HUES48 (cell line): ENCODE data around the gene ZNF367.

Experiments used
- H3K27ac ChIP-seq: one replicate; pipeline ENCODE4 v1.7.0; 2013; ENCODE audit warnings: low read depth, low read length, inconsistent platforms
- H3K27me3 ChIP-seq: 2 replicates; pipeline ENCODE4 v1.6.1; 2013; ENCODE audit warnings: mild to moderate bottlenecking, low read length; ENCODE audit not compliant: control insufficient read depth, insufficient read depth
- H3K36me3 ChIP-seq: 2 replicates; pipeline ENCODE4 v1.6.1; 2013; ENCODE audit warnings: low read length; ENCODE audit not compliant: control insufficient read depth, insufficient read depth
- H3K4me1 ChIP-seq: 2 replicates; pipeline ENCODE4 v1.6.1; 2013; ENCODE audit warnings: mild to moderate bottlenecking, low read length; ENCODE audit not compliant: control insufficient read depth, insufficient read depth
- H3K4me3 ChIP-seq: 2 replicates; pipeline ENCODE4 v1.5.1; 2013; ENCODE audit warnings: mild to moderate bottlenecking, low read depth, low read length
- H3K9ac ChIP-seq: 2 replicates; pipeline ENCODE4 v1.6.1; 2013; ENCODE audit warnings: mild to moderate bottlenecking, low read depth, low read length, moderate library complexity
- H3K9me3 ChIP-seq: 2 replicates; pipeline ENCODE4 v1.6.1; 2013; ENCODE audit warnings: low read length; ENCODE audit not compliant: control insufficient read depth, insufficient read depth

The ZNF367 gene

GRCh38 chr9:96417661-96418082 lies 498 bp downstream of the ZNF367 start:
- Histone ChIP-seq H3K27me3 (no peaks in the 10 kb centered on the region), H3K4me1 (peaks cover 28% of the 10 kb centered on the region), H3K9ac (peak overlapping the region; percentile 89), H3K27ac (peak overlapping the region; percentile 96), H3K9me3 (no peaks in the 10 kb centered on the region), H3K4me3 (peak overlapping the region; percentile 84), H3K36me3 (no peaks in the 10 kb centered on the region)

DNA sequence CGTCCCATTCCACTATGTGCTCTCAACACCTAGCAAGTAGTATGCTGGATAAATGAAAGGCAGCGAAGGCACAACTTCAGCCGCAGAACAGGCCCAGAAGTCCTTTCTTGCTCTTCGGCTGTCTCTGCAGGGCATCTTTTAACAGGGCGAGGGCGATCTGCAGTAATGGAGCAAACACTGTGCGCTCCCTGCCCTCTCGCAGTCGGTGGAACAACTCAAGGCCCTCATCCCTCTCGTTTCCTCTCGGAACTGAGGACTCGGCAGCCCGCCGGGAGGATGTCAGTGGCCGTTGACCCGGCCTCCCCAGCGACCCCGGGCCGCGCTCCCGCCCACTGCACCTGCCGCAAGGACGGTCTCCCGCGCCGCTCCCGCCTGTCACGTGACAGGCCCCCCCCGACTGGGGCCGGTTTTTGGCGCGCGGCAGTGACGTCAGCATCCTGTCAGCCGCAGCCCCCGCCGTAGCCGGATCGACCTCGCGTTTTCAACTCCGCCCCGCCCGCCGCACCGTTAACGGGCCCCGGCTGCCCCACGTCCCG lies 1.1 kb downstream of the ZNF367 start:
- Histone ChIP-seq H3K27me3 (no peaks in the 10 kb centered on the region), H3K36me3 (no peaks in the 10 kb centered on the region), H3K9me3 (no peaks in the 10 kb centered on the region), H3K4me1 (peaks cover 32% of the 10 kb centered on the region), H3K9ac (peak overlapping the region; percentile 56), H3K4me3 (peak overlapping the region; percentile 84), H3K27ac (peak overlapping the region; percentile 96)

DNA sequence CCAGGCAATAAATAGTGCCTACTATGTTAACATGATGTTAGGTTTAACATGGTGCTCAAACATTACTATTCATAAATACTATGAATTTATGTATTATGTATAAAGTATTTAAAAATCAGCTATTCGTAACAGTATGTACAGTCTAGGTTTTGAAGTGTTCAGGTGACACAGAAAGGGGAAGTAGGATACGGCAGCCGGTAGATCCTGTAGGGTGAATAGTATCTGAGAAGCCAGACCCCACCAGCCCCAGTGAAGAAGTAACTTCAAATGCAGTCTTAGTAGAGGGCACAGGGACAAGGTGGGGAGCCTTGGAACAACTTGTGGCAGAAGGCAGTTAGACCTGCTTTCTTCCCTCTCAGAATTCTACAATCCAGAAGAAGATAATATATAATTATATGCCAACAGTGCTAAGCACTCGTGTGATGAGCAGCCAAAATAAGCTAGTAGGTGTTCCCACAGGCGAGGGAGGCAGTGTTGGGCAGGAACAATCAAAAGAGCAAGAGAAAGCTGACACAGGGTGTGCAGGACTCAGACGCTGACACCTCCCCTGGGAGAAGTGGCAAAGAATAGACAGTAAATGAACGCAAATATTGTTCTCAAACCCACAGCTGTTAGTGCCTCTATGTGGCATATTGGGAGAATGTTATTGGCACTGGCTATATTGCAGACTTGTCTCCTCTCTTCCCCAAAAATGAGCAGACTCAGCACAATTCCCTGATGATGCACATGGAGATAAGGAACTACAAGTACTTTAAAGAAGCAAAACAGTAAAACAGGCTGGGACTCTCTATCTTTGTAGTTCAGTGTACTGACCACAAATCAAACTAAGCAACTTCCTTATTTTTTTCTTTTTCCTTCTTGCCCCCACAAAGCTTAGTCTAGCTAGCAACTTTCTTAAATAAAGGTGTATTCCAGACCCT lies 4.6 kb downstream of the ZNF367 start:
- no peak overlapping the region for H3K9ac ChIP-seq
- no peak overlapping the region for H3K4me3 ChIP-seq
- H3K4me1 ChIP-seq, result peaks cover 25% of the 10 kb centered on the region
- no peaks in the 10 kb centered on the region for H3K27me3 ChIP-seq
- peak overlapping the region; percentile 9 for H3K27ac ChIP-seq
- H3K9me3 ChIP-seq, result no peaks in the 10 kb centered on the region
- peaks cover 11% of the 10 kb centered on the region for H3K36me3 ChIP-seq

- peak overlapping the region; percentile 43 for H3K27ac ChIP-seq
- no peak overlapping the region for H3K4me3 ChIP-seq
- H3K36me3 ChIP-seq, result peaks cover 11% of the 10 kb centered on the region
- H3K27me3 ChIP-seq, result no peaks in the 10 kb centered on the region
- H3K4me1 ChIP-seq, result peaks cover 33% of the 10 kb centered on the region
- H3K9me3 ChIP-seq, result no peaks in the 10 kb centered on the region
- no peak overlapping the region for H3K9ac ChIP-seq
Measured at GRCh38 chr9:96412174-96412913, 5.8 kb downstream of the ZNF367 start.

DNA sequence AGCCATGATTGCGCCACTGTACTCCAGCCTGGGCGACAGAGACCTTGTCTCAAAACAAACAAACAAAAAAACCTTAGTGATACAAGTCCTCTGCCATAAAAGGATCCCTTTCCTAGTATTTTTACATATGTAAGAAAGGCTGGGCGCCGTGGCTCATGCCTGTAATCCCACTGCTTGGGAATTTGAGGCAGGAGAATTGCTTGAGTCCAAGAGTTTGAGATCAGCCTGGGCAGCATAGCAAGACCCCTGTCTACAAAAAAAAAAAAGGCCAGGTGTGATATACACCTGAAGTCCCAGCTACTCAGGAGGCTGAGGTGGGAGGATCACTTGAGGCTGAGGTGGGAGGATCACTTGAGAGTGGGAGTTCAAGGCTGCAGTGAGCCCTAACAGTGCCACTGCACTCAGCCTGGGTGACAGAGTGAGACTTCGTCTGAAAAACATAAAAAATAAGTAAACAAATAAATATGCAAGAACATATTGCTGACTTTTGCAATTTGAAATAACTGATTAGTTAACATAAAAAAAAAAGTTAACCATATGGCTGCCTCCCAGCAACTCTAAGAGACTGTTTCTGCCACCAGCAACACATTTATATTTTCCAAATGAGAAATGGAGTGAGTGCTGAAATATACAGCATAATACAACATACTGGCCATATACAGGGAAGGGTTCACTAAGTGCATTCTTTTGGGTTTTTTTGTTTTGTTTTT lies 6.9 kb downstream of the ZNF367 start:
- Histone ChIP-seq H3K27ac (no peak overlapping the region), H3K36me3 (peaks cover 11% of the 10 kb centered on the region), H3K4me3 (no peak overlapping the region), H3K9me3 (no peaks in the 10 kb centered on the region), H3K4me1 (peaks cover 30% of the 10 kb centered on the region), H3K27me3 (no peaks in the 10 kb centered on the region), H3K9ac (no peak overlapping the region)

GRCh38 chr9:96408409-96409280 lies 9.5 kb downstream of the ZNF367 start:
- H3K27ac ChIP-seq, result no peak overlapping the region
- no peak overlapping the region for H3K4me3 ChIP-seq
- no peak overlapping the region for H3K9ac ChIP-seq
- no peaks in the 10 kb centered on the region for H3K9me3 ChIP-seq
- peaks cover 11% of the 10 kb centered on the region for H3K36me3 ChIP-seq
- H3K27me3 ChIP-seq, result no peaks in the 10 kb centered on the region
- peaks cover 34% of the 10 kb centered on the region for H3K4me1 ChIP-seq

- Histone ChIP-seq H3K4me3 (no peak overlapping the region), H3K9ac (no peak overlapping the region), H3K27ac (no peak overlapping the region), H3K36me3 (peaks cover 6% of the 10 kb centered on the region; the same call in 1 of the 2 replicates), H3K4me1 (peaks cover 25% of the 10 kb centered on the region), H3K9me3 (no peaks in the 10 kb centered on the region), H3K27me3 (no peaks in the 10 kb centered on the region)
Measured at GRCh38 chr9:96400132-96400910, 17.8 kb downstream of the ZNF367 start.

GRCh38 chr9:96399325-96399633 lies 18.9 kb downstream of the ZNF367 start:
- Histone ChIP-seq H3K9me3 (no peaks in the 10 kb centered on the region), H3K4me1 (peaks cover 35% of the 10 kb centered on the region), H3K4me3 (no peak overlapping the region), H3K27me3 (no peaks in the 10 kb centered on the region), H3K27ac (peak overlapping the region; percentile 75), H3K9ac (no peak overlapping the region), H3K36me3 (peaks cover 9% of the 10 kb centered on the region; the same call in 1 of the 2 replicates)

- Histone ChIP-seq H3K27ac (peak overlapping the region; percentile 75), H3K36me3 (peaks cover 15% of the 10 kb centered on the region; the same call in 1 of the 2 replicates), H3K4me1 (peaks cover 36% of the 10 kb centered on the region), H3K9ac (no peak overlapping the region), H3K27me3 (no peaks in the 10 kb centered on the region), H3K9me3 (no peaks in the 10 kb centered on the region), H3K4me3 (no peak overlapping the region)
Measured at GRCh38 chr9:96398582-96399324, 19.4 kb downstream of the ZNF367 start.
